GM19452 (cell line): ENCODE measurements around the gene SCARB1.

Experiments
- ATAC-seq: cut with Tn5 transposase; IDR thresholded peaks from one replicate; pipeline ENCODE4 v1.9.1; 2021; ENCODE audit not compliant: unreplicated experiment

The SCARB1 gene

GRCh38 chr12:124842800-124843510 is 20.7 kb downstream of the SCARB1 start:
- ATAC-seq = no peak

GRCh38 chr12:124842073-124842749 is 21.5 kb downstream of the SCARB1 start:
- no peak for ATAC-seq

DNA sequence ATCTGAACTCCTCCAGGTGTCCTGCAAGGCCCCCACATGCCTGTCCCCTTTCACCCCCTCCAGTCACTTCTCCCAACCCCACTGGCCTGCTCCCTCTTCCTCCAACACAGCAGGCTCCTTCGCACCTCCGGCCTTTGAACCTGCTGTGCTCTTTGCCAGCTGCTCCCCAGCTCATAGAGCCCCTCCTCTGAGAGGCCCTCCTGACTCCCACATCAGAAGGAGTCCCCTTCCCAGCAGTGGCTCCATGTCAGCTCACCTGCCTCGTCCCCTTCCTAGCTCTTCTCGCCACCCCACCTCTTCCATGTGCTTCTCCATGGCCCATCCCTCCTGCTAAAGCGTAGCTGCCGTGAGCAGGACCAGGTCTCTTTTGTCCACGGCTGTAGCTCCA is 22.1 kb downstream of the SCARB1 start:
- ATAC-seq = no peak

DNA sequence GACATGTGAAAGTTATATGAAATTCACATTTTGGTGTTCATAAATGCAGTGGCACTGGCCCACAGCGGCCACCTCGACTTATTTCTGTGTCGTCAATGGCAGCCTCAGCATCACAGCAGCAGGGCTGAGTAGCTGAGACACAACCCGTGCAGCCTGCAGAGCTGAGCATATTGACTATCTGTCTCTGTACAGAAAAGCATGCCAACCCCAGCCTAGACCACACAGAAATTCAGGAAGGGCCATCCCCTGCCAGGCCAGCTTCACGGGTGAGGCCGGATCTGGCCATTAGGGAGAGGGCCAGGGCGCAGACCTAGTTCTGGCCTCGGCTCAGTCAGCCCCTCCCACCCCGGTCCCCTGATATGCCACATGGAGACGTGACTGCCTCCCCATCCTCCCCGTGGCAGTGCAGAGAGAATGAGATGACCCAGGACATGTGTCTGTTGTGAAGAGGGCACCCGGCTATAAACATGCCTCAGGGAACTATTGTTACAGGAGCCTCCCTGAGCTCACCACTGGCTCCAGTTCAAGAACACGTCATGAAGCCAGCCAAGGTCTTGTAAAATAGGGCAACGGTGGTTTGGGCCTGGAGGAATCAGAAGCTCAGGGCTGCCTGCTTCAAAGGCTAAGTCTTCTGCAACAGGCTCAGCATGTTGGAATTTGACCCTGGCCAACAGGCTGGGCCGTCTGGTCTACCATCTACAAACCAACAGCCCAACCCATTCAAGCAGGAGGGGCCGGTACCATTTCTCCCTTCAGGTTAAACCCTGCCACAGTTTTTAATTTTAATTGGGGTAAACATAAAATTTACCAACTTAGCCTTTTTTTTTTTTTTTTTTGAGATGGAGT is 25.5 kb downstream of the SCARB1 start:
- ATAC-seq = no peak

DNA sequence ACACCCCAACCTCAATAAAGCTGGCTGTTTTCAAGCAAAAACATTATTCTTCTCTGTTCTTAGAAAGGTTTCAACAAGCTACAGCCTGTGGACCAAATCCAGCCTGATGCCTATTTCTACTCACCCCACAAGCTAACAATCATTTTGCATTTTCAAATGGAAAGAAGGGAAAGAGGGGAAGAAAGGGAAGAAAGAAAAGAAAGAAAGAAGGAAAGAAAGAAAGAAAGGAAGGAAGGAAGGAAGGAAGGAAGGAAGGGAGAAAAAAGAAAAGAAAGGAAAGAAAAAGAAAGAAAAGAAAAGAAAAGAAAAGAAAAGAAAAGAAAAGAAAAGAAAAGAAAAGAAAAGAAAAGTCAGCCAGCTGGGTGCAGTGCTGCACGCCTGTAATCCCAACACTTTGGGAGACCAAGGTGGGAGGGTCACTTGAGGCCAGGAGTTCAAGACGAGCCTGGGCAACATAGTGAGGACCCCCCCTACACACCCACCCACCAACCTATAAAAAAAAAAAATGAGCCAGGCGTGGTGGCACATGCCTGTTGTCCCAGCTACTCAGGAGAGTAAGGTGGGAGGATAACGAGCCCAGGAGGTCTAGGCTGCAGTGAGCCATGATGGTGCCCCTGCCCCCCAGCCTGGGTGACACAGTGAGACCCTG is 26.3 kb downstream of the SCARB1 start:
- ATAC-seq = no peak

DNA sequence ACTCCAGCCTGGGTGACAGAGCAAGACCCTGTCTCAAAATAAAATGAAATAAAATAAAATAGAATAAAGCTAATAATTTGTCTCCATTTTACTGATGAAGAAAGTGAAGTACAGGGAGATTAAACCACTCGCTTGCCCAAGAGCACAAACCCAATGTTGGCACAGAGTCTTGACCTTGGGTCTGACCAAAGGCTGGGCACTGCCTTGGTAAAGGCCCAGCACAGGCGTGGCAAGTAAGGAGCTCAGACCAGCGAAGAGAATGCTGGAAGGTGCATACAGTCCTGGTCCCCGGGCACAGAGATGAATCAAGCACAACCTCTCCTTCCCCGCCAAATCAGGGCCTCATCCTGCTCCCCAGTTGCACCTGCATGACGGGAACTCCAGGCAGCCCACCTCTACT is 26.9 kb downstream of the SCARB1 start:
- ATAC-seq = no peak

DNA sequence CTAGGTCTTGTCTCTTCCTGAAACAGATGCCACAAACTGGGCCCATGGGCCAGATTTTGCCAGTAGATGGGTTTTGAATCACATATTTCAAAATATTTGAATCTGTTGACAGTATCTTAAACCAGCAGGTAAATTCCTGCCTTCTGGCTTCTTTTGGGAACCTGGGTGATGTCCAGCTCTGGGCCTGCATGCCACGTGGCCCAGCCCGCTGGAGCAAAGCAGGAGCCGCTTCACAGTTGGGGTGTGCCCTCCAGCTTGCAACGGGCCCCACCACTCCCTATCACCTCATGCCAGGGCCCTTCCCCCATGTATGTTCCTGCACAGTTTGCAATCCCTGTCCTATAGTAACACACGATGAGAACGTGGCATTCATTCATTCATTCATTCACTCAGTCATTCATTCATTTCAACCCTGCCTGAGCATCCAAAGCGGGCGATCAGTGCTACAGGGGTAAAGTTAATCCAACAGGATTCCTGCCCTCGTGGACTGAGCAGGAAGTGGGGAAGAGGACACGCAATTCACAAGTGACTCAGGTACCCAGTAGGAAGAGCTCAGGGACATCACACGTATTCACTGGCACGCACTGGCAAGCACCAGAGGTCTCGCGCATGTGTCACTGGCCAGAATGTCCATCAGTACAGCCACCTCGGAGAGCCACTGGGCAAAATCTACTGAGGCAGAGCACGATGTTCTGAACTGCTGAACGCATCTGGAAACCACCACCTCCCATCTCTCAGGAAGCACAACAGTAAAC is 27.8 kb downstream of the SCARB1 start:
- ATAC-seq = no peak

DNA sequence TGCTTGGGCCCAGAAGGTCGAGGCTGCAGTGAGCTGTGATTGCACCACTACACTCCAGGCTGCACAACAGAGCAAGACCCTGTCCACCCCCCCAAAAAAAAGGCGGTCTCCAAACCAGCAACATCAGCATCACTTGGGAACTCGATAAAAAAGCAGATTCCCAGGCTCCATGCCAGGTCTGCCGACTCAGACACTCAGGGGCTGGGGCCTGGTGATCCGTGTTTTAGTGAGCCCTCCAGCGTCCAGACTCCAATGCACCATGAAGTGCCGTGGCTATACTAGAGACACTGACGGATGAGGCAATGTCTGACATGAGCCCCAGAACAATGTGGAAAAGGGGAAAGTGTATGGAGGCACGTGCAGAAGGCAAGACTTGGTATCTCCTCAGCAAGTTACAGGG is 28.8 kb downstream of the SCARB1 start:
- ATAC-seq = no peak

- no peak for ATAC-seq
Measured at GRCh38 chr12:124833693-124834122, 30.0 kb downstream of the SCARB1 start.

- ATAC-seq = no peak
Measured at GRCh38 chr12:124832856-124833255, 30.8 kb downstream of the SCARB1 start.

DNA sequence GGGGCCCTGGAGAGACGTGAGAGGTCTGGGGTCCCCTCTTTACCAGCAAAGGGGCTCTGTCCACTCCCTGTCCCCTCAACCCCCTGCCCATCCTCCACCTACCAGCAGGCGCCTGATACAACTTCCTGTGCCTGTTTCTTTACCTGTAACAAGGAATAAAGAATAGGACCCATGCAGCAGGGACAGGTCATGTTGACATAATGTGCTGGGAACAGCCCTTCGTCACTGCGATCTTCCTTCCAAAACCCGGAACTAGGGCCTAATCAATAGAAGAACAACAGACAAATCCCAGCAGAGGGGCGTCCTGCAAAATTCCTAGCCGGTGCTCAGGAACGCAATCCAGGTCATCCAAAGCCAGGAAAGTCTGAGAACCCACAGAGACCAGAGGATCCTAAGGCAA is 32.1 kb downstream of the SCARB1 start:
- no peak for ATAC-seq

DNA sequence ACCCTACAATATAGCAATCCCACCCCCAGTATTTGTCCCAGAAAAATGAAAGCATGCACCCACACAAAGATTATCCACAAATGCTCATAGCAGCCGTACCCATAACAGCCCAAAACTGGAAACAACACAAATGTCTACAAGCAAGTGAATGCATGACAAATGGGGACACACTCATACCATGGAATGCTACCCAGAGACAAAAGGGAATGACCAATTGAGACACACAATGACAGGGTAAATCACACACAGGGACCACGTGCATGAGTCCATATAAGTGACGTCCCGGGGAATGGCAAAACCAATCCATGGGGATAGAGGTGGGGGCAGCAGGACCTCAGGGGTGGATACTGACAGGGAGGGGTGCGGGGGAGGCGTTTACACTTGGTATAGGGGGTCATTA is 33.4 kb downstream of the SCARB1 start:
- ATAC-seq = no peak

DNA sequence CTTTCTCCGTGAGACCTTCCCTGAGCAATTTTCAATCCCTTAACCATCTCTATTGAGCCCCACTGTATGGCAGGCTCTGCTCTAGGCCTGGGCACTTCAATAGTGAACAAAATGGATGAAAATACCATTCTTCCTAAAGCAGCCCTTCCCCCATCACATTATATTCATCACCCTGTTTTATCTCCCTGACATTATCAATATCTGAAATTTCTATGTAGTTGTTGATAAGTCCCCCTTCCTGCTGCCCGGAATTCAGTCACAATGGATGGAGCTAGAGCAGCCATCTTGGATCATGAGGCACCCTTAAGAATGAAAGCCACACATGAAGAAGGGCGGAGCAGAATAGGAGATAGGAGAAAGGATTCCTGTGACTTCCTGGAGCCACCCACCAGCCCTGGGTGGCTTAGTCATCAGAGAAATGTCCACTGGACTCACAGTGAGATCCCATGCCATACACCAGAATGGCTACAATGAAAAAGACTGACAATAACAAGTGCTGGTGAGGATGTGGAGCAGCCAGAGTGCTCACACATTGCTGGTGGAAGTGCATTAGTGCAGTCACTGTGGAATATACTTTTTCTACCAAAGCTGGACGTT is 33.9 kb downstream of the SCARB1 start:
- no peak for ATAC-seq

DNA sequence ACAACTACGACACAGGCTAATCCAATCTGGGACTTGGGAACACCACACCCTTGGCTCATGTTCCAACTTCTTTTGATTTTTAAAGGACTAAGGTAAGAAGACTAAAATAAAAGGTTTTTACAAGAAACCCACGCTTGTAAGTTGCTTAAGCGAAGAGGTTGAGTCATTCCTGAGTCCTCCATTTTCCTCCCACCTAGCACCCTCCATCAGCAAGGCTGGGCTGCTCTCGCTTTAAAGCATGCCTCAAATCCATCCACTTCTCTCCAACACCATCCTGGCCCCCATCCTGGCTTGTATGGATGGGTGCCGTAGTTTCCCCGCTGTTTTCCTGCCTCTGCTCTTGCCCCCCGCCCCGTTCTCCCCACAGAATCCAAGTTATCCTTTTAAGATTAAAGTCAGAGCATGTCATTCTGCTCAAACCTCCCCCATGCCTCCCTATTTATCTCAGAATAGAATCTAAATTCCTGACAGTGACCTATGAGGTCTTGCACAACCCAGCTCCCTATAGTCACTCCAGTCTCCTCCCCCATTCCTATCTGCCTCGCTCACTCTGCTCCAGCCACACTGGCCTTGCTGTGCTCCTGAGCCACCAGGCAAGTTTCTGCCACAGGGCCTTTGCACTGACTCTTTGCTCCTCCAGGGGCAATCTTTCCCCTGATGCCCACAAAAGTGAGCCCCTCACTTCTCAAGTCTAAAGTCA is 34.5 kb downstream of the SCARB1 start:
- no peak for ATAC-seq

DNA sequence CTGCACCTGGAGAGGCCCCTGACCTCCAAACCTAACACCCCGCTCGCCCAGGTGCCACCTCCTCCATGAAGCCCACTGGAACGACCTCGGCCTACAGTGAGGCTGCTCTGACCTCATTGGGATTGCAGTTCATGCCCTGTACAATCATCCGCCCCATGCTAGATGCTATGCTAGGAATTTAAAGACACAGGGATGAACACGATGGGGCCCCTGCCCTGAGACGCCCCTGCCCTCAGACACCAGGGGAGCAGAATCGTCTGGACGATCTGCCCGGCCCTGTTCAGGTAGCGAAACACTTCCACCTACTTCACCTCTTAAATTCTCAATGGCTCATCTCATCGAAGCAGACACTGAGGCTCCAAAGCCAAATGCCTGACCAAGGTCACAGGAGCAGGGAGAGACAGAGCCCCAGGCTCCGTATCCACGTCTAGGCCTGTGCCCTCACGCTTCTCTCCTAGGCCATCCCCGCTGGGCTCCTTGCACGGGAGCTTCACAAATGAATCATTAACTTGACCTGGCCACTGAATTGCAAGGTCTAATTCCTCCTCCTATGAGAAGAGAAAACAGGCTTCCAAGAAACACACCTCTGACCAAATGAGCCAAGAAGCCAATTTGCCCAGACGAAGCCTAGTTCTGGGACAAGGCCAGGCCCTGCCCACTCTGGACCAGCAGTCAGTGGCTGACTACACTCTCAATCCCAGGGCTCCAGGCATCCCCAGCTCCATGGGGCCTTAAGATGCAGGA is 35.2 kb downstream of the SCARB1 start:
- no peak for ATAC-seq

- no peak for ATAC-seq
Measured at GRCh38 chr12:124827588-124828184, 36.0 kb downstream of the SCARB1 start.

DNA sequence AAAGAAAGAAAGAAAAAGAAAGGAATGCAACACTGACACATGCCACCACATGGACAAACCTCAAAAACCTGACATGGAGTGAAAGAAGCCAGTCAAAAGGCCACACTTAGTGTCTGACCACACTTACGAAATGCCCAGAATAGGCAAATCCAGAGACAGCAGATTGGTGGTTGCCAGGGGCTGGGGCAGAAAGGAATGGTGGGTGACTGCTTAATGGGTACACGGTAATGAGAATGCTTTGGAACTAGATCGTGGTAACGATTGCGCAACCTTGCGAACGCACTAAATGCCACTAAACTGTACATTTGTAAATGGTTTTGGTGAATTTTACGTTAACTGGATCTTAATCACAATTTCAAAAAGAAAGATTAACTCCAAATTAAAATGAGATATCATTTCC is 39.5 kb downstream of the SCARB1 start:
- ATAC-seq = no peak

DNA sequence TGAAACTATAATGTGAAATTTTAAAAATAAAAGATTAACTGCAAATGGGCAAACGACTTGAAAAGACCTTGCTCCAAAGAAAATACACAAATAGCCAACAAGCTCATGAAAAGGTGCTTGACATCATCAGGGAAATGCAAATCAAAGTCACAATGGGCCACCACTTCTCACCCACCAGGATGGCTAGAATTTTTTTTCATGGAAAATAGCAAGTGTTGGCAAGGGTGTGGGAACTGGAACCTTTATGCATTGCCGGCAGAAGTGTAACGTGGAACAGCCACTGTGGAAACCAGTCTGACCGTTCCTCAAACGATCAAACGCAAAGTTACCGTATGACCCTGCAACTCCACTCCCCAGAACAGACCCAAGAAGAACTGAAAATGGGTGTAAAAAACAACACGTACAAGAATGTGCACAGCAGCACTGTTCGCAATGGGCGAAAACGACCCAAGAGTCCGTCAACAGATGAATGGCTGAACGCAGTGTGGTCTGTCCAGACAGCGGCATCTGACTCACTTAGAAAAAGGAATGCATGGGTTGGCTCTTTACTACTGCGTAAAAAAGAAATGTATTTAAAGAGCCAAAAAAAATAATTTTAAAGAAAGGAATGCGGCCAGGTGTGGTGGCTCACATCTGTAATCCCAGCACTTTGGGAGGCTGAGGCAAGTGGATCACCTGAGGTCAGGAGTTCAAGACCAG is 40.2 kb downstream of the SCARB1 start:
- no peak for ATAC-seq
